Measurements from ENCODE around the gene AOAH.

The AOAH gene

DNA sequence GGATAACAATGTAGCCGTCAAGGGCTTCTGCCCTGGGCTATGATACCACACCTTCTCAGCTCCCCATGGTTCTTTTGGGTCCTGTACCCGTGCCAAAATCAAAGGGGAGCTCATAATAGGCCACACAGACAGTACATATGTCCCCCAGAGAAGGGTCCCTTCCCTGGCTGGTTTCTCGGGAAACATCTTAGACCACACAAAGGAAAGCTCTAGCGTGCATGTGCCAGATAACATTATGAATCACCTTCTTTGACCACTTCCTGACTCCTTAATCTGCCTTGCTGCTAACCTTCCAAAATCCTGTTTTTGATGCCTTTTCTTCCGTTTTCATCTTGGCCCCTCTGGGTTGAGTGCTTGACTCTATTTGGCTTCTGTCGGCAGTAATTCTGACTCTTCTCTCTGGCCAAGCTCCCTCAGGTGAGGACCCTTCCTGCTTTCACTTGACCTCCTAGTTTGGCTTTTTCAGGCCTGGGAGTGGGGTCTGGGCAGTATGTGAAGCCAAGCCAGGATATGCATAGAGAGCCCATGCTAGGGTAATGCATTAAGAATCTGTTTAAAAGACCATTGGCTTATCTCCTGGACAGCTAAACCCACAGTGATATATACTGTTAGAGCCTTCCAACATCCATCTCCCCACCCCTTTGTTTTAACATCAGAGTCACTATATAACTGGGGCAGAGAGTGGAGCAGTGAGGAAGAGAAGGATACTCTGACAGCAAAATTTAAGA lies 249.8 kb downstream of the AOAH start:
- no peak for DNase-seq
- TF ChIP-seq, protein P1, sequence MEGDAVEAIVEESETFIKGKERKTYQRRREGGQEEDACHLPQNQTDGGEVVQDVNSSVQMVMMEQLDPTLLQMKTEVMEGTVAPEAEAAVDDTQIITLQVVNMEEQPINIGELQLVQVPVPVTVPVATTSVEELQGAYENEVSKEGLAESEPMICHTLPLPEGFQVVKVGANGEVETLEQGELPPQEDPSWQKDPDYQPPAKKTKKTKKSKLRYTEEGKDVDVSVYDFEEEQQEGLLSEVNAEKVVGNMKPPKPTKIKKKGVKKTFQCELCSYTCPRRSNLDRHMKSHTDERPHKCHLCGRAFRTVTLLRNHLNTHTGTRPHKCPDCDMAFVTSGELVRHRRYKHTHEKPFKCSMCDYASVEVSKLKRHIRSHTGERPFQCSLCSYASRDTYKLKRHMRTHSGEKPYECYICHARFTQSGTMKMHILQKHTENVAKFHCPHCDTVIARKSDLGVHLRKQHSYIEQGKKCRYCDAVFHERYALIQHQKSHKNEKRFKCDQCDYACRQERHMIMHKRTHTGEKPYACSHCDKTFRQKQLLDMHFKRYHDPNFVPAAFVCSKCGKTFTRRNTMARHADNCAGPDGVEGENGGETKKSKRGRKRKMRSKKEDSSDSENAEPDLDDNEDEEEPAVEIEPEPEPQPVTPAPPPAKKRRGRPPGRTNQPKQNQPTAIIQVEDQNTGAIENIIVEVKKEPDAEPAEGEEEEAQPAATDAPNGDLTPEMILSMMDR (IDR thresholded peaks at IDR 0.05; ENCODE audit: borderline replicate concordance, extremely low read depth, low read length, poor library complexity, severe bottlenecking), result no peak
- no peak overlapping the region for H3K27ac ChIP-seq (ENCODE audit: low read length)

DNA sequence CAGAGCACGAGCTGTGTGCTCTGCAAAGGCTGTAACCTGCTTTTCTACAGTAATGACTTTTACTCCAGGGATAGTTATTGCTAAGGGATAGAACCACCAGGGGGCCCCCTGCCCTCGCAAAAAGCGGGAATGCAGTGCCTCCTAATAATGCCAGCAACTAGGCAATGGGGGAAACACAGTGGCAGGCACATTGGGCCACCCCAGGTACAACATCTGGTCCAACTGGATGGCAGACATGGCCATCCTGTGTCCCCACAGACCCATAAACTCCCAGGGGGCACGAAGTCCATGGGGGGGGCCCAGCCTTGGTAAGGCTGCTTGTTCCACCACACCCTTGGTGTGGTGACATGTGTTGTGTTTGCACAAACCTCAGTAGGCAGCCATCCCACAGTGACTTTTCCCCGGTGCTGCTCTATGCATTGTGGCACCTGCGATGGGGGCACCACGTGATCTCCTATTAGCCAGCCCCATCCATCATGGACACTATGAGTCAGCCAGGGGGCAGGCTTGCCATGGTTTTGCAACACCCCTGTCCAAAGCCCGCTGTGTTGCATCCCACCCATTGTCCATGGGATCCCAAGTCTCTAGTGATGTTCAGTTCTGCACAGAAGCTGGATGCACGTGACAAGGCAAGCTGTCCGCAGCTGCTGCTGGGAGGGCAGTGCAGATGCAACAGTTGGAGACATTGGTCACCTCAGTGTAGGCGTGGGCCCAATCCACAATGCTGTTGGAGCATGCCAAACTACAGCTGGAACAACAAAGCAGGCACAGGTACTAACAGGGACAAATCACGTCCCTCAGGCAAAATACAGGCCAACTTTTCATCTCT lies 250.6 kb downstream of the AOAH start:
- Histone ChIP-seq H3K4me1 (ENCODE audit: insufficient read depth, low read length) (no peaks in the 10 kb centered on the region), H3K9me3 (ENCODE audit: insufficient read depth, low read length, severe bottlenecking) (no peaks in the 10 kb centered on the region), H3K4me2 (ENCODE audit: insufficient read depth, low read length) (no peak overlapping the region), H3K36me3 (ENCODE audit: insufficient read depth, low read length) (no peaks in the 10 kb centered on the region), H3K9ac (ENCODE audit: low read depth, low read length) (no peak overlapping the region), H4K20me1 (ENCODE audit: insufficient read depth, low read length) (no peaks in the 10 kb centered on the region), H3K27me3 (ENCODE audit: insufficient read depth, low read length, poor library complexity) (no peaks in the 10 kb centered on the region), H3K27ac (ENCODE audit: low read length) (no peak overlapping the region), H3K79me2 (ENCODE audit: insufficient read depth, low read length) (no peaks in the 10 kb centered on the region), H2AFZ (ENCODE audit: low read depth, low read length) (no peak overlapping the region), H3K4me3 (ENCODE audit: low read depth in 1 of 2, low read length in 2 of 2) (no peak overlapping the region)
- ATAC-seq (ENCODE audit: insufficient read depth, low read depth), result peak; percentile 66
- peak; percentile 58 for DNase-seq
- TF ChIP-seq, protein P1 (IDR thresholded peaks at IDR 0.05; ENCODE audit: borderline replicate concordance, extremely low read depth, low read length, poor library complexity, severe bottlenecking), result peak; percentile 67
- no peak for TF ChIP-seq EZH2 (IDR thresholded peaks at IDR 0.05; ENCODE audit: borderline replicate concordance, low read depth, low read length, severe bottlenecking)

More for the DNA sequence above, 249.8 kb downstream of the AOAH start:
- Histone ChIP-seq H2AFZ (ENCODE audit: low read depth, low read length) (no peak overlapping the region), H3K9ac (ENCODE audit: low read depth, low read length) (no peak overlapping the region), H3K4me3 (ENCODE audit: low read depth in 1 of 2, low read length in 2 of 2) (no peak overlapping the region), H3K4me1 (ENCODE audit: insufficient read depth, low read length) (no peaks in the 10 kb centered on the region), H3K9me3 (ENCODE audit: insufficient read depth, low read length, severe bottlenecking) (no peaks in the 10 kb centered on the region), H3K4me2 (ENCODE audit: insufficient read depth, low read length) (no peak overlapping the region), H4K20me1 (ENCODE audit: insufficient read depth, low read length) (no peaks in the 10 kb centered on the region), H3K27me3 (ENCODE audit: insufficient read depth, low read length, poor library complexity) (no peaks in the 10 kb centered on the region), H3K79me2 (ENCODE audit: insufficient read depth, low read length) (no peaks in the 10 kb centered on the region), H3K36me3 (ENCODE audit: insufficient read depth, low read length) (no peaks in the 10 kb centered on the region)
- peak; percentile 67 for ATAC-seq (ENCODE audit: insufficient read depth, low read depth)

DNA sequence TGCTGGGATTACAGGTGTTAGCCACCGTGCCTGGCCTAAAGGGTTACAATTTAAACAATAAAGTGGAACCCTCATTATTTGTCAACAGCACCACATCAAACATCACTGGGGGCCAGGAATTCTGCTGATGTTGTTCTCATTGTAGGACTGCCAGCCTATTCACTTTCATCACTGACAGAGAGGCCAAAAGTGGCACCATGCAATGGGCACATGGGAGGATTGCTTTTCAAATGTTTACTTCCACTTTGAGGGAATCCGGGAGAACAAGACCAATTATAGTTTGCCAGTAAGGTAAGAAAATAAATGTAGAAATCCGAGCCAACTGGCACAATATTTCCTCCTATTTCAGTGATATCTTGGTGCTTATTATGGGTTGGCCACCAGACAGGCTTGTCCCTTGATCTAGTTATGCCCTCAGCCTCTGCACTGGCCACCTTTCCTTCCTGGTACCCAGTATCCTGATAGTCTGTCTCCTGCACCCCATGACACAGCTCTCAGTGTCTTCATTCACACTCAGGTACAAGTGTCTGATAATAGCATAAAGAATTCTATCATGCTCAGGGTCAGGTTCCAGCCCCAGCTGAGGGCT lies 252.1 kb downstream of the AOAH start:
- Histone ChIP-seq H2AFZ (ENCODE audit: low read depth, low read length) (no peak overlapping the region), H3K79me2 (ENCODE audit: insufficient read depth, low read length) (no peaks in the 10 kb centered on the region), H3K27ac (ENCODE audit: low read length) (no peak overlapping the region), H3K36me3 (ENCODE audit: insufficient read depth, low read length) (no peaks in the 10 kb centered on the region), H3K27me3 (ENCODE audit: insufficient read depth, low read length, poor library complexity) (no peaks in the 10 kb centered on the region), H3K9me3 (ENCODE audit: insufficient read depth, low read length, severe bottlenecking) (no peaks in the 10 kb centered on the region), H3K4me1 (ENCODE audit: insufficient read depth, low read length) (no peaks in the 10 kb centered on the region), H4K20me1 (ENCODE audit: insufficient read depth, low read length) (no peaks in the 10 kb centered on the region), H3K9ac (ENCODE audit: low read depth, low read length) (no peak overlapping the region), H3K4me2 (ENCODE audit: insufficient read depth, low read length) (no peak overlapping the region), H3K4me3 (ENCODE audit: low read depth in 1 of 2, low read length in 2 of 2) (no peak overlapping the region)
- TF ChIP-seq, protein P1 (IDR thresholded peaks at IDR 0.05; ENCODE audit: borderline replicate concordance, extremely low read depth, low read length, poor library complexity, severe bottlenecking), result no peak
- TF ChIP-seq EZH2 (IDR thresholded peaks at IDR 0.05; ENCODE audit: borderline replicate concordance, low read depth, low read length, severe bottlenecking), result no peak
- ATAC-seq (ENCODE audit: insufficient read depth, low read depth) (no peak), DNase-seq (no peak)

Data from DND-41 (cell line).